Measurements from ENCODE around the gene ZBTB18. TPM values are rescaled to one million over a fixed set of nuclear protein-coding genes. Genes with fewer than 3 reads are reported as not detected.
A peak's percentile ranks its signal among the peaks of the same experiment; 100 is the strongest.

ZBTB18 gene
- total and polyA plus RNA-seq, 2 experiments from 2014 or later, result 1.2 to 10.9 TPM

DNA sequence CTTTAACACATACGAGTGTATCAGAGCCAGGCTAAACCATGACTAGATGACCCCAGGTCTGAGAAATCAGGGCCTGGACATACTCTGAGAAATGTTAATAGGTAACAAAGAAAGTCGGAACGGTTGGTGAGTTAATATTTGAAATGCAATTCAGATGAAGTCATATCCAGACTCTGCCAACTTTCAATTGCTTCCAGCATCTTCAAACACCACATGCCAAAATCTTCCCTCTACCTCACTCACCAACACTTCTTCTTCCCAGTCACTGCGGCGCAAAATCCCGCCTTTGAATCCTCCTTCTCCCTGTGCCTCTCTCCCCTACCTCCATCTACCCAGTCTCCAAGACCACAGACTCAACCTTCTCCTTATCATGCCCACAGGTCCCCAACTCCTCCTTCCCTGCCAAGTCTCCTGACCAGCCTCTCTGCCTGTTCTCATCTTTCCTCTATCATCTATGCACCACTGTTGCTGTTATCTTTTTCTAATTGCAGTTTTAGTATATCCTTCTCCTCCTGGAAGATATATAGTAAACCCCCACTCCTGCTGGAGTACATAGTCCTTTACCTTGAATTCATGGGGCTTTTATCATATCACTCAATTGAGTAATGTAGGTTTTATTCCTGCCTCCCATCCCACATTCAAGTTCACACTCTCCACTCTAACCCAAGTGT is 41.3 kb downstream of the ZBTB18 start:
- TF ChIP-seq EZH2 (IDR thresholded peaks at IDR 0.05; ENCODE audit: borderline replicate concordance) (no peak), EZH2phosphoT487 (IDR thresholded peaks at IDR 0.05; ENCODE audit: low read depth, severe bottlenecking, unreplicated experiment) (no peak)
- TF ChIP-seq, protein P1, sequence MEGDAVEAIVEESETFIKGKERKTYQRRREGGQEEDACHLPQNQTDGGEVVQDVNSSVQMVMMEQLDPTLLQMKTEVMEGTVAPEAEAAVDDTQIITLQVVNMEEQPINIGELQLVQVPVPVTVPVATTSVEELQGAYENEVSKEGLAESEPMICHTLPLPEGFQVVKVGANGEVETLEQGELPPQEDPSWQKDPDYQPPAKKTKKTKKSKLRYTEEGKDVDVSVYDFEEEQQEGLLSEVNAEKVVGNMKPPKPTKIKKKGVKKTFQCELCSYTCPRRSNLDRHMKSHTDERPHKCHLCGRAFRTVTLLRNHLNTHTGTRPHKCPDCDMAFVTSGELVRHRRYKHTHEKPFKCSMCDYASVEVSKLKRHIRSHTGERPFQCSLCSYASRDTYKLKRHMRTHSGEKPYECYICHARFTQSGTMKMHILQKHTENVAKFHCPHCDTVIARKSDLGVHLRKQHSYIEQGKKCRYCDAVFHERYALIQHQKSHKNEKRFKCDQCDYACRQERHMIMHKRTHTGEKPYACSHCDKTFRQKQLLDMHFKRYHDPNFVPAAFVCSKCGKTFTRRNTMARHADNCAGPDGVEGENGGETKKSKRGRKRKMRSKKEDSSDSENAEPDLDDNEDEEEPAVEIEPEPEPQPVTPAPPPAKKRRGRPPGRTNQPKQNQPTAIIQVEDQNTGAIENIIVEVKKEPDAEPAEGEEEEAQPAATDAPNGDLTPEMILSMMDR (IDR thresholded peaks at IDR 0.05; ENCODE audit: poor library complexity), result no peak
- peak; percentile 42 for DNase-seq (ENCODE audit: low spot score)
- Histone ChIP-seq H2AFZ (no peak overlapping the region), H3K79me2 (no peaks in the 10 kb centered on the region), H3K9me3 (ENCODE audit: low read depth) (no peaks in the 10 kb centered on the region), H3K4me2 (peak overlapping the region; percentile 3), H3K36me3 (replicated peaks; ENCODE audit: insufficient read depth, low read depth) (no peaks in the 10 kb centered on the region), H3K9me2 (replicated peaks; ENCODE audit: insufficient read depth) (no peaks in the 10 kb centered on the region), H3K27me3 (no peaks in the 10 kb centered on the region), H4K20me1 (ENCODE audit: insufficient read depth, poor library complexity, severe bottlenecking) (no peaks in the 10 kb centered on the region), H3K4me1 (ENCODE audit: insufficient read depth) (peaks cover 33% of the 10 kb centered on the region), H3K4me3 (no peak overlapping the region), H3K27ac (peak overlapping the region; percentile 72)
- 56% methylated on average over 6 of the region's 6 CpGs for WGBS (ENCODE audit: low lambda C conversion rate, missing lambda C conversion rate)

DNA sequence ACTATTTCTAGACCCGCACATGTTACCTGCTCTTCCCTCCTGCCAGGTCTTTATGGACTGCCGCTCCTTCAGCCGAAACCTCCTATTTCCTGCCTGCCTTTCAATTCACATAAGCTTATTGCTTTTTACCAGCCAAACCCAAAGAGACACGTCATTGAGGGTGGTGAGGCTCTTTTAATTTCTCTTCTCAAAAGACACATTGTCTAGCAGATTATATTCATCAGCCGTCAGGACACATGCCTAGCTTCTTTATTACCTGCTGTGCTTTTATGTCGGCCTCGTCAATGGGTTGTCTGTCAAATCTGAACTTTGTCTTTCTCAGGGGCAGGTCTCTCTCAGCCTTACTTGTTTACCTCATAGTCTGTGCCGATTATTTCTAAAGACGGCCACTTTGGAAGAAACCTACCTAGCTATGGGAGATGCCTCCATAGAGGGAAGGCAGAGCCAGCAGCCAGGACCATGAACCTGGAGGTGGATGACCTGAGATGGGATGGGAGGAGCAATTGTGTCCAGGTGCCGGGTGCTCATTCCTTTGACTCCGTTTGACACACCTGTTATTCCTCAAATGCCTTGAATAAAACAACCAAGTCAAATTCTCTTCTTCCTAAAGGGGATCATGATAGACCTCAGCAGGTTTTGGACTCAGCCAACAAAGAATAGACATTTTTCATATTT is 42.0 kb downstream of the ZBTB18 start:
- H3K4me2 ChIP-seq, result no peak overlapping the region

DNA sequence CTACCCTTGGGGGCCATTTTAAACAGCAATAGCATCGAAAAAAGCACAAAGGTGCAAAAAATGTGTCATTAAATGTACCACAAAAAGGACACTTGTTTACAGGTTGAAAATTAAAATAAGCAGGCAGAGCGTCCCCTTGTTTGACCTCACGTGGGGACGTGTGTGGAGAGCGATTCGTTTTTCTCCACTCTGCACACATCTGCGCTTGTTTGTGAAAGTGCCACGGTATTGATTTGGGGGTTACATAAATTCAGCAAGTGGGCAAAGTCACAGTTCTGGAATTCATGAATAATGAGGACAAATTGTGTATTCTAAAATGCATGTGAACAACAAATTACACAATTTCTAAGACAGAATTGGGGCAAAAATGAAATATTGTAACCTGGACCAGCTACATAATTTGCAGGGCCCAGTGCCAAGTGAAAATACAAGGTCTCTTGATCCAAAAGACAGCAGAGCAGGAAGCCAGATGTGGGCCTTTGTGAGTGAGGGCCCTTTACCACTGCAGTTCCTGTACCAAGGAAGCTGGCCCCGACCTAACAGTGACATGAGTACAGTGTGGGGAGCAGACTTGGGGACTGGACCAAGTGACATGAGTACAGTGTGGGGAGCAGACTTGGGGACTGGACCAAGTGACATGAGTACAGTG is 43.9 kb downstream of the ZBTB18 start:
- H3K27ac ChIP-seq, result no peak overlapping the region
- H4K20me1 ChIP-seq (ENCODE audit: insufficient read depth, poor library complexity, severe bottlenecking), result no peaks in the 10 kb centered on the region
- peaks cover 23% of the 10 kb centered on the region for H3K4me1 ChIP-seq (ENCODE audit: insufficient read depth)
- H3K4me2 ChIP-seq, result no peak overlapping the region
- no peaks in the 10 kb centered on the region for H3K9me2 ChIP-seq (replicated peaks; ENCODE audit: insufficient read depth)
- no peaks in the 10 kb centered on the region for H3K27me3 ChIP-seq
- no peaks in the 10 kb centered on the region for H3K9me3 ChIP-seq (ENCODE audit: low read depth)
- TF ChIP-seq, protein P1 (IDR thresholded peaks at IDR 0.05; ENCODE audit: poor library complexity), result no peak
- no peak for TF ChIP-seq EZH2phosphoT487 (IDR thresholded peaks at IDR 0.05; ENCODE audit: low read depth, severe bottlenecking, unreplicated experiment)
- no peak for TF ChIP-seq EZH2 (IDR thresholded peaks at IDR 0.05; ENCODE audit: borderline replicate concordance)
- H2AFZ ChIP-seq, result no peak overlapping the region
- 90% methylated on average over 9 of the region's 9 CpGs for WGBS (ENCODE audit: low lambda C conversion rate, missing lambda C conversion rate)
- H3K79me2 ChIP-seq, result no peaks in the 10 kb centered on the region
- no peak overlapping the region for H3K4me3 ChIP-seq
- H3K36me3 ChIP-seq (replicated peaks; ENCODE audit: insufficient read depth, low read depth), result no peaks in the 10 kb centered on the region
- no peak for DNase-seq (ENCODE audit: low spot score)

More for the DNA sequence above, 42.0 kb downstream of the ZBTB18 start:
- Histone ChIP-seq H3K36me3 (replicated peaks; ENCODE audit: insufficient read depth, low read depth) (no peaks in the 10 kb centered on the region), H3K9me2 (replicated peaks; ENCODE audit: insufficient read depth) (no peaks in the 10 kb centered on the region), H2AFZ (no peak overlapping the region), H3K27me3 (no peaks in the 10 kb centered on the region), H3K9me3 (ENCODE audit: low read depth) (no peaks in the 10 kb centered on the region), H3K4me1 (ENCODE audit: insufficient read depth) (peaks cover 33% of the 10 kb centered on the region), H3K4me3 (no peak overlapping the region), H3K27ac (peak overlapping the region; percentile 72), H4K20me1 (ENCODE audit: insufficient read depth, poor library complexity, severe bottlenecking) (no peaks in the 10 kb centered on the region), H3K79me2 (no peaks in the 10 kb centered on the region)
- TF ChIP-seq EZH2phosphoT487 (IDR thresholded peaks at IDR 0.05; ENCODE audit: low read depth, severe bottlenecking, unreplicated experiment) (no peak), EZH2 (IDR thresholded peaks at IDR 0.05; ENCODE audit: borderline replicate concordance) (no peak)
- TF ChIP-seq, protein P1 (IDR thresholded peaks at IDR 0.05; ENCODE audit: poor library complexity), result no peak
- WGBS (ENCODE audit: low lambda C conversion rate, missing lambda C conversion rate), result 76% methylated on average over 11 of the region's 11 CpGs
- no peak for DNase-seq (ENCODE audit: low spot score)

Data from hepatocyte (in vitro differentiated cells).